H1 (cell line): ENCODE results near the gene TIMP1. TPM values are rescaled to one million over a fixed set of nuclear protein-coding genes. Genes with fewer than 3 reads are reported as not detected.

Experiments
- CTCF ChIA-PET: fragments of 300-600 bp; sonication (Branson Sonifier 250); formaldehyde crosslinking; loops from one replicate; lab custom pipeline; 2021; ENCODE audit not compliant: partially characterized antibody; lab: Charles Lee
- POLR2A ChIA-PET: fragments of 300-600 bp; sonication (Branson Sonifier 250); formaldehyde crosslinking; loops from one replicate; lab custom pipeline; 2021; ENCODE audit warnings: inconsistent platforms; ENCODE audit not compliant: partially characterized antibody; lab: Charles Lee
- DNase-seq, 2 experiments: peaks; one replicate each; pipeline versions ENCODE4 v3.0.0 to v3.0.0-alpha.2; 2010 to 2022; ENCODE audit warnings: low spot score in 2 of 2, low read depth in 1 of 2, mixed read lengths in 1 of 2
- FAIRE-seq: peaks from 2 replicates; lab custom pipeline; 2011; peaks lifted over from hg19 to GRCh38; lab: Jason Lieb, UNC
- H2AFZ ChIP-seq: 2 replicates; pipeline ENCODE4 v1.8.1; 2012; ENCODE audit warnings: low read length, inconsistent platforms
- H2AK5ac ChIP-seq: 2 replicates; pipeline ENCODE4 v1.6.1; 2013; ENCODE audit warnings: low read depth, low read length
- H2BK120ac ChIP-seq: replicated peaks from 2 replicates; pipeline ENCODE3; 2013; ENCODE audit warnings: low read depth, low read length, inconsistent platforms
- H2BK12ac ChIP-seq: 2 replicates; pipeline ENCODE4 v1.6.1; 2013; ENCODE audit warnings: low read depth, low read length
- H2BK15ac ChIP-seq: 2 replicates; pipeline ENCODE4 v1.6.1; 2013; ENCODE audit warnings: low read length
- H2BK20ac ChIP-seq: 2 replicates; pipeline ENCODE4 v1.6.1; 2013; ENCODE audit warnings: low read length
- H2BK5ac ChIP-seq: 2 replicates; pipeline ENCODE4 v1.6.1; 2013; ENCODE audit warnings: low read depth, low read length
- H3K14ac ChIP-seq: 2 replicates; pipeline ENCODE4 v1.6.1; 2013; ENCODE audit warnings: inconsistent platforms; ENCODE audit not compliant: insufficient read length
- H3K18ac ChIP-seq: 2 replicates; pipeline ENCODE4 v1.6.1; 2013; ENCODE audit warnings: low read length; ENCODE audit errors: extremely low read depth
- H3K23ac ChIP-seq: 2 replicates; pipeline ENCODE4 v1.6.1; 2013; ENCODE audit warnings: inconsistent platforms; ENCODE audit not compliant: insufficient read length
- H3K23me2 ChIP-seq: 2 replicates; pipeline ENCODE4 v1.6.1; 2013; ENCODE audit warnings: low read depth, low read length
- H3K27ac ChIP-seq: 2 replicates; pipeline ENCODE4 v1.6.1; 2011; ENCODE audit warnings: low read depth, low read length, inconsistent platforms
- H3K27me3 ChIP-seq, 4 experiments: replicated peaks in 1 of 4; 1 replicate in 1 of 4; 2 replicates in 3 of 4; pipeline versions ENCODE4 v1.6.1 to v1.8.1; 2011 to 2013; ENCODE audit warnings: low read length in 3 of 4, mild to moderate bottlenecking in 3 of 4, inconsistent platforms in 2 of 4, mixed read lengths in 2 of 4, moderate library complexity in 1 of 4; ENCODE audit not compliant: control insufficient read depth in 3 of 4, insufficient read depth in 3 of 4; ENCODE audit errors: extremely low read depth in 1 of 4
- H3K36me3 ChIP-seq, 4 experiments: 2 replicates each; pipeline versions ENCODE4 v1.6.1 to v1.8.1; 2011 to 2013; ENCODE audit warnings: mild to moderate bottlenecking in 4 of 4, low read length in 3 of 4, moderate library complexity in 2 of 4, control low read depth in 1 of 4, inconsistent platforms in 1 of 4; ENCODE audit not compliant: insufficient read depth in 4 of 4, control insufficient read depth in 2 of 4
- H3K4ac ChIP-seq: replicated peaks from 2 replicates; pipeline ENCODE3; 2013; ENCODE audit warnings: low read length, low read depth, mixed read lengths, inconsistent platforms; ENCODE audit not compliant: insufficient read length
- H3K4me1 ChIP-seq, 4 experiments: replicated peaks in 1 of 4; 1 replicate in 1 of 4; 2 replicates in 3 of 4; pipeline versions ENCODE4 v1.6.1 to v1.8.1; 2011 to 2013; ENCODE audit warnings: low read length in 3 of 4, inconsistent platforms in 2 of 4, mixed read lengths in 1 of 4; ENCODE audit not compliant: insufficient read depth in 4 of 4, control insufficient read depth in 3 of 4
- H3K4me2 ChIP-seq, 2 experiments: 2 replicates each; pipeline versions ENCODE4 v1.6.1 to v1.8.1; 2011 to 2013; ENCODE audit warnings: low read depth in 2 of 2, low read length in 2 of 2, control low read depth in 1 of 2, inconsistent platforms in 1 of 2, mild to moderate bottlenecking in 1 of 2; ENCODE audit not compliant: insufficient read depth in 1 of 2
- H3K4me3 ChIP-seq, 4 experiments: fragments of 200-600, 300-600 bp in 1 of 4; sonication (generic), shearing (Covaris generic), sonication (Bioruptor Twin) in 1 of 4; 2 replicates each; pipeline versions ENCODE4 v1.5.1 to v1.8.1; 2011 to 2016; ENCODE audit warnings: low read length in 4 of 4, low read depth in 3 of 4, control low read depth in 2 of 4, inconsistent platforms in 2 of 4, mild to moderate bottlenecking in 2 of 4, mixed read lengths in 1 of 4, moderate library complexity in 1 of 4; ENCODE audit not compliant: insufficient read depth in 2 of 4; ENCODE audit errors: extremely low read depth in 1 of 4
- H3K56ac ChIP-seq: replicated peaks from 2 replicates; pipeline ENCODE3; 2013; ENCODE audit warnings: low read depth, mild to moderate bottlenecking, mixed read lengths, low read length, inconsistent platforms; ENCODE audit not compliant: insufficient read length
- H3K79me1 ChIP-seq: 2 replicates; pipeline ENCODE4 v1.6.1; 2013; ENCODE audit warnings: low read depth, low read length, control low read depth
- H3K79me2 ChIP-seq, 2 experiments: 2 replicates each; pipeline versions ENCODE4 v1.6.1 to v1.8.1; 2012 to 2013; ENCODE audit warnings: low read length in 2 of 2, mild to moderate bottlenecking in 2 of 2, inconsistent platforms in 1 of 2; ENCODE audit not compliant: insufficient read depth in 2 of 2, control insufficient read depth in 1 of 2
- H3K9ac ChIP-seq, 4 experiments: replicated peaks in 1 of 4; 1 replicate in 1 of 4; 2 replicates in 3 of 4; pipeline versions ENCODE4 v1.6.1 to v1.8.1; 2011 to 2013; ENCODE audit warnings: low read depth in 3 of 4, low read length in 3 of 4, control low read depth in 2 of 4, mild to moderate bottlenecking in 2 of 4, moderate library complexity in 2 of 4, inconsistent platforms in 1 of 4; ENCODE audit errors: extremely low read depth in 1 of 4
- H3K9me3 ChIP-seq, 2 experiments: 2 replicates each; pipeline versions ENCODE4 v1.6.1 to v1.8.1; 2012 to 2013; ENCODE audit warnings: mild to moderate bottlenecking in 2 of 2, moderate library complexity in 2 of 2, control low read depth in 1 of 2, inconsistent platforms in 1 of 2, low read depth in 1 of 2, low read length in 1 of 2, mixed read lengths in 1 of 2; ENCODE audit not compliant: insufficient read depth in 2 of 2
- H4K20me1 ChIP-seq, 2 experiments: replicated peaks in 1 of 2; 2 replicates each; pipeline versions ENCODE3 to v1.8.1; 2011 to 2013; ENCODE audit warnings: inconsistent platforms in 2 of 2, low read length in 2 of 2, mild to moderate bottlenecking in 1 of 2; ENCODE audit not compliant: insufficient read depth in 2 of 2, control insufficient read depth in 1 of 2
- H4K5ac ChIP-seq: 2 replicates; pipeline ENCODE4 v1.6.1; 2013; ENCODE audit warnings: low read length, low read depth, mixed read lengths, inconsistent platforms; ENCODE audit not compliant: insufficient read length
- H4K8ac ChIP-seq: 2 replicates; pipeline ENCODE4 v1.8.0; 2013; ENCODE audit warnings: mild to moderate bottlenecking, moderate library complexity, low read length, inconsistent platforms; ENCODE audit not compliant: insufficient read depth; ENCODE audit errors: extremely low read depth
- H4K91ac ChIP-seq: replicated peaks from 2 replicates; pipeline ENCODE3; 2013; ENCODE audit warnings: low read length, mixed read lengths, inconsistent platforms; ENCODE audit not compliant: insufficient read length
- CEBPB ChIP-seq: IDR thresholded peaks from 2 replicates; pipeline ENCODE4 v1.6.1; 2012; ENCODE audit warnings: low read depth, low read length
- CHD2 ChIP-seq: IDR thresholded peaks from 2 replicates; pipeline ENCODE4 v1.6.1; 2012; ENCODE audit warnings: low read length, improper control_type of control experiment
- NRF1 ChIP-seq: IDR thresholded peaks from 2 replicates; pipeline ENCODE4 v1.6.1; 2011; ENCODE audit warnings: mild to moderate bottlenecking, low read depth, low read length, improper control_type of control experiment
- PHF8 ChIP-seq: fragments of 200-600 bp; sonication (generic); conservative IDR thresholded peaks from 2 replicates; pipeline ENCODE4 v1.7.1; 2012; ENCODE audit warnings: low read depth, mild to moderate bottlenecking, inconsistent platforms, low read length, moderate library complexity
- POLR2A ChIP-seq, 2 experiments: IDR thresholded peaks; 1 replicate in 1 of 2; 2 replicates in 1 of 2; pipeline ENCODE4 v1.6.1; 2011; ENCODE audit warnings: low read depth in 2 of 2, low read length in 2 of 2, mild to moderate bottlenecking in 2 of 2; ENCODE audit errors: control extremely low read depth in 1 of 2
- POLR2AphosphoS5 ChIP-seq: IDR thresholded peaks from 2 replicates; pipeline ENCODE4 v1.6.1; 2011; ENCODE audit warnings: low read depth, low read length
- SP1 ChIP-seq: IDR thresholded peaks from 2 replicates; pipeline ENCODE4 v1.6.1; 2011; ENCODE audit warnings: low read depth, low read length
- SP2 ChIP-seq: IDR thresholded peaks from 2 replicates; pipeline ENCODE4 v1.6.1; 2012; ENCODE audit warnings: mild to moderate bottlenecking, low read length, inconsistent platforms
- TAF1 ChIP-seq: IDR thresholded peaks from 2 replicates; pipeline ENCODE4 v1.6.1; 2011; ENCODE audit warnings: mild to moderate bottlenecking, low read depth, low read length
- TBP ChIP-seq: IDR thresholded peaks from 2 replicates; pipeline ENCODE4 v1.6.1; 2011; ENCODE audit warnings: low read depth, low read length, improper control_type of control experiment
- WGBS, 2 experiments: shearing (Covaris generic) in 1 of 2; methylation state at CpG; one replicate each; pipeline versions ENCODE4 v1.1.6 to v1.1.7; 2013 to 2015; ENCODE audit warnings: low lambda C conversion rate in 2 of 2, mixed read lengths in 2 of 2, inconsistent platforms in 1 of 2, low coverage in 1 of 2, missing lambda C conversion rate in 1 of 2; ENCODE audit not compliant: insufficient replicate concordance in 2 of 2, insufficient coverage in 1 of 2, insufficient read length in 1 of 2; ENCODE audit errors: extremely low coverage in 1 of 2, missing lambda C conversion rate in 1 of 2; 5-methylcytosine and 5-hydroxymethylcytosine counted together
- polyA plus RNA-seq, 7 experiments: library from polyadenylated mRNA; depleted of rRNA in 3 of 7; stranded (reverse) in 5 of 7; unstranded in 2 of 7; fragments of >200 nt in 5 of 7; fragments of 200-250 nt in 2 of 7; gene quantifications; 1 replicate in 5 of 7; 2 replicates in 1 of 7; 4 replicates in 1 of 7; pipeline versions ENCODE4 v1.2.1 to v1.2.3, GENCODE V29; 2011 to 2013; ENCODE audit warnings: missing spikeins in 2 of 7, mixed read lengths in 2 of 7
- total RNA-seq: library from RNA; stranded (reverse); fragmentation: NEBNext Ultra II Directional; extraction: Animal tissue kit (Norgen Biotek cat#: 25700); gene quantifications from 2 replicates; pipeline ENCODE4 v1.2.1, GENCODE V29; 2021
- TF ChIP-seq, protein P1 (sequence below): IDR thresholded peaks from 2 replicates; pipeline ENCODE4 v1.6.1; 2012; ENCODE audit warnings: inconsistent platforms

TIMP1 gene
- total and polyA plus RNA-seq, 2 of the 8 experiments (the other 6 are each of a cell fraction or from before 2014, with no cell fraction given), result 58.6 to 142 TPM

DNA sequence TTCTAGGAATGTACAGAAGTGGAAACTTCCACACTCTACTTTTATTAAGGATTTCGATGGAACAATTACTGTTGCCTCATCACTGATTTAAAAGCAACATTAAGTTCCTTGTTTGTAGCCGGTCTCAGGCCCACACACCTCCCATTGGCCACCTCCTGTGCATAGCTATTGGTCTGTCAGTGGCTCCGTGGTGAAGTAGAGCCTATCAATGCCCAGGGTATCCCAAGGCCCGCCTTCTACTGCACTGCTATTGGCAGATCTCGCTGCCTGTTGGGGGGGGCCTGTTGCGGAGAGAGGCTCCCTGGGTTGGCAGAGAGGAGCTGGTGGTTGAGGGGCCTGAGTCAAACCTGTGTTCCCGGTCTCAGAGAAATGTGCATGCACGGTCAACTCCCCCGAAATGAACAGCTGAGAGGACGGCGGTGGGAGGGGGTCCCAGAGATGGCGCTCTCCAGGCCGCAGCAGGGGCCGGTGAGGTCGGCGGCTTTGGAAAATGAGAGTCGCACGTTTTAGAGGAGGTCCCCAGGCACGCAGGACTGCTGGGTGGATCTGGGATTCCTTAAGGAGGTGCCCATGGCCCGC, 26.1 kb upstream of the TIMP1 start:
- WGBS, 2 experiments, result 4% methylated on average over 13 of the region's 20 CpGs; no CpG with 5 or more reads in 1 of the 2 experiments
- H3K79me1 ChIP-seq, result no peaks in the 10 kb centered on the region
- peak overlapping the region; percentile 69 for H3K4ac ChIP-seq
- H2AFZ ChIP-seq, result no peak overlapping the region
- peak overlapping the region; percentile 92 for H4K8ac ChIP-seq
- peak; percentile 67 for TF ChIP-seq POLR2AphosphoS5
- TF ChIP-seq TBP, result peak; percentile 52; the same call in 1 of the 2 replicates
- TF ChIP-seq PHF8, result peak; percentile 33; the same call in 1 of the 2 replicates
- TF ChIP-seq CEBPB, result peak; percentile 44; the same call in 1 of the 2 replicates
- peak; percentile 49 to 72 for TF ChIP-seq POLR2A (IDR thresholded peaks at IDR 0.05; ENCODE audit: control extremely low read depth in 1 of 2, low read depth in 2 of 2, low read length in 2 of 2)
- TF ChIP-seq TAF1, result peak; percentile 64; the same call in 1 of the 2 replicates
- peak; percentile 76 for TF ChIP-seq SP2
- TF ChIP-seq NRF1, result no peak
- TF ChIP-seq SP1, result peak; percentile 97
- TF ChIP-seq, protein P1, sequence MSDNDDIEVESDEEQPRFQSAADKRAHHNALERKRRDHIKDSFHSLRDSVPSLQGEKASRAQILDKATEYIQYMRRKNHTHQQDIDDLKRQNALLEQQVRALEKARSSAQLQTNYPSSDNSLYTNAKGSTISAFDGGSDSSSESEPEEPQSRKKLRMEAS, result no peak
- TF ChIP-seq CHD2, result peak; percentile 86
- H3K4me2 ChIP-seq, result peak overlapping the region; percentile 66 to 74
- no peak overlapping the region for H2BK120ac ChIP-seq
- H2AK5ac ChIP-seq, result no peak overlapping the region
- no peaks in the 10 kb centered on the region for H3K36me3 ChIP-seq
- peak overlapping the region in 3 of 4 experiments; percentile 62 to 80 (median 73); a peak in 6 of 7 replicates for H3K9ac ChIP-seq
- no peak overlapping the region for H3K18ac ChIP-seq
- no peak overlapping the region for H2BK20ac ChIP-seq
- H3K4me3 ChIP-seq, result peak overlapping the region; percentile 48 to 69 (median 60)
- no peak overlapping the region for H2BK15ac ChIP-seq
- no peak overlapping the region for H4K91ac ChIP-seq
- H4K20me1 ChIP-seq, result no peaks in the 10 kb centered on the region
- POLR2A ChIA-PET, result interaction anchor here (0.5 to 1.9 kb wide), 5 partner anchors 9 to 61 kb away, joined by 3 to 9 read pairs (median 3); no protein-coding TSS in a partner anchor
- no peak overlapping the region for H3K14ac ChIP-seq
- peak overlapping the region; percentile 71 for H4K5ac ChIP-seq
- no peaks in the 10 kb centered on the region for H3K79me2 ChIP-seq
- H3K27me3 ChIP-seq, result no peaks in the 10 kb centered on the region
- H3K27ac ChIP-seq, result peak overlapping the region; percentile 61; the same call in 1 of the 2 replicates
- no peak overlapping the region for H2BK5ac ChIP-seq
- no peak overlapping the region for H3K23ac ChIP-seq
- H3K4me1 ChIP-seq, result no peaks in the 10 kb centered on the region
- no peak overlapping the region for H3K56ac ChIP-seq
- no peak overlapping the region for H2BK12ac ChIP-seq
- peak; percentile 63 to 70 for DNase-seq
- H3K9me3 ChIP-seq, result no peaks in the 10 kb centered on the region
- 0 out of 2 replicates have a peak, but pooled peaks cover 2% of the 10 kb centered on the region for H3K23me2 ChIP-seq
- CTCF ChIA-PET, result interaction anchor here (0.5 to 1.2 kb wide), 2 partner anchors 11 to 15 kb away, joined by 3 read pairs; no protein-coding TSS in a partner anchor
- peak; percentile 97 for FAIRE-seq
